NCI-H1105 (cell line): Measurements from ENCODE around the gene RAB15.

Experiments
- DNase-seq: peaks from one replicate; lab custom pipeline; 2025; lab: John Stamatoyannopoulos, UW

Gene RAB15

DNA sequence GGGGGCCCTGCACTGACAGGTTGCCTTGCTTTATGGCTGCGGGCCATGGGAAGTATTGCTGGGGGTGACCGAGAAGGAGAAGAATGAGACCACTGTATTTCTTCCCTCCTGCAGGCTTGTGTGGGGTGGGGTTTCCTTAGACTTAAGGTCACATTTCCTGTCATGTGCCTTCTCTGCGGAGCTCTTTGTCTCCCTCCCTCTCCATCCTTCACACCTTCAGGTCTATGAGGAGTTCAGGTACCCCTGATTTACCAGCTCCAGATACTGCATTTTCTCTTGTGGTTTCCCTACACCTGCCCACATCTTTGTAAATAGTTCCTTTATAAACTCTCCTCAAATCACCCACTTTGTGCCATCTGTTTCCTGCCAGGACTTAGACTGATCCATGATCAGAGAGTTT, 18.2 kb upstream of the RAB15 start:
- DNase-seq = no peak

DNA sequence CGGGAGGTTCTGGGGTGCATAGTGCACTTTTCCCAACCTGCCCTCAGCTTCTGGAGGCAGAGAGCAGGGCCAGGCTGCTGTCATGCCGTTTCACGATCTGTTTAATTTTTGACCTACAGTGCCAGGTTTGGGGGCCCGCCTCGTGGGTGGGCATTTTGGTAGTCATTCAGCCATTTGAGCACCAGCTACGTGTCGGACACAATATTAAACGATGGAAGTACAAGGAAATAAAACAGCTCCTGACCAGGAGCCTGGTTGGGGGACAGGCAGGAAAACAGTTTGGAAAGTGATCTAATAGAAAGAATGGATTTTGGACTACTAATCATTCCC, 15.3 kb upstream of the RAB15 start:
- DNase-seq = no peak

DNA sequence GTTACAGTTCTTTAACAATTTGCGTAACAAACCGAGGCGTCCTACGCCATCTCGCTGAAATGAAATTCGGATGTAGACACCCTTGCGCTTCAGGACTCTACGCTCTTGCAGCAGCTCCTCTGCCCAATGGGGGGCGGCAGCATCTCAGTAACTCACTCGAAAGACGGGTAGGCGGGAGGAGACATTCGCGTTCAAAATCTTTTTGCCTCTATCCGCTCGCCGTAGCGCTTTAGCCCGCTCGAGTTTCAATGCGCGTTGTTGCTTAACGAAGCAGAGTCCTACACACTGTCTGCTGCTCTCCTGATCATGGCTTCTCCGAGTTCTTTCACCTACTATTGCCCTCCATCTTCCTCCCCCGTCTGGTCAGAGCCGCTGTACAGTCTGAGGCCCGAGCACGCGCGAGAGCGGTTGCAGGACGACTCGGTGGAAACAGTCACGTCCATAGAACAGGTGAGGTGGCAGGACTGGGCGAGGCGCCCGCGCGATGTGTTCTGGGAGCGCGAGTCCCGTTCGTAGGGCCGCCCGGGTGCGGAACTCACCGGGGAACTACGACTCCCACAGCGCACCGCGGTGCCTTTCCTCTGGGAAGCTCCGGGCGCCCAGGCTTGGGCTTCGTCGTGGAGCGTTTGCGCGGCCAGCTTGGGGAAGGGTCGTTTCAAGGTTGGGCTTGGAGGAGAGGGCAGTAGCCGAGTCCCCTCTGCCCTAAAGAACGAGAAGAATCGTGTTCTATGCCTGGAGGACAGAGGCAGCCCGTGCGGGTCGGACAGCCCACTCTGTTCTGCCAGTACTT, 14.7 kb upstream of the RAB15 start, which contains the start of gene FNTB:
Gene FNTB, plus strand, starts transcription at position 248 of the 790 bp plus-strand sequence. Its CDS starts 59 bp downstream, at position 307.
- DNase-seq = peak; percentile 94

DNA sequence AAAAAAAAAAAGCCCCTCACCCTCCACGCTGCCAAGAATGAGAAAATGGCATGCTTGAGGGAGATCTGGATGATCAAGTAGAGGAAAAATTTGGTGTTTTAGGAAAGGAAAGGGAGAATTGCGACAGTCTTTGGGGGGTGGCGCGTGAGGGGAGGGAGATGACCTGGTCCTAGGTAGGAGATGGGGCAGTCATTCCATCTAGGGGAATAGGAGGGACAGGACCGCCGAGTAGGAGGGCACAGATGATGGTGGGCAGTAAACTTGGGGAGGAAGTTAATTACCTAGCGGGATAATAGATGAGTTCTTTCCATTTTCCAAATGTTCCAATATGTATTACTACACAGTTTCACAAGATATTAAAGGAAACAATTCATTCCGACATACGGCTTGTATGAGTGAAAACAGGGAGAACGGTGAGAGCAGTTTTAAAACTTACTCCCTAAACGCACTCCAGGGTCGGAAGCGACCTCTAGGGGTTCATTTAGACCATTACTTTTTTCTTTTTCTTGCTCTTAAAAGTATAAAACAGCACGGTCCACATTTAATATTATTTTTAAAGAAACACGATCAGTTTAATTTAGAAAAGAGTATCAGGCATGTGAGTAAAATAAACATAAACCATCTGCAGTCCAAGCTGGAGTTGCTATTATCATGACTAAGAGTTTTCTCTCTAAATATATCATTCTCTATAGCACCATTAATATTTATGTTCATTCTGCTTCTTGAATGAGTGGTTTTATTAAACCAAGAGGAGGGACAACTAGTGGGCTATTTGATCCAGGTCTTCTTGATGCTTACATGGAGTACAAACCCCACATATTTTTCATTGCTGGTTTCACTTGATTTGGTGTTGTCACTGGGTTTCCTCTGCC, 11.5 kb upstream of the RAB15 start:
- peak; percentile 28 for DNase-seq

DNA sequence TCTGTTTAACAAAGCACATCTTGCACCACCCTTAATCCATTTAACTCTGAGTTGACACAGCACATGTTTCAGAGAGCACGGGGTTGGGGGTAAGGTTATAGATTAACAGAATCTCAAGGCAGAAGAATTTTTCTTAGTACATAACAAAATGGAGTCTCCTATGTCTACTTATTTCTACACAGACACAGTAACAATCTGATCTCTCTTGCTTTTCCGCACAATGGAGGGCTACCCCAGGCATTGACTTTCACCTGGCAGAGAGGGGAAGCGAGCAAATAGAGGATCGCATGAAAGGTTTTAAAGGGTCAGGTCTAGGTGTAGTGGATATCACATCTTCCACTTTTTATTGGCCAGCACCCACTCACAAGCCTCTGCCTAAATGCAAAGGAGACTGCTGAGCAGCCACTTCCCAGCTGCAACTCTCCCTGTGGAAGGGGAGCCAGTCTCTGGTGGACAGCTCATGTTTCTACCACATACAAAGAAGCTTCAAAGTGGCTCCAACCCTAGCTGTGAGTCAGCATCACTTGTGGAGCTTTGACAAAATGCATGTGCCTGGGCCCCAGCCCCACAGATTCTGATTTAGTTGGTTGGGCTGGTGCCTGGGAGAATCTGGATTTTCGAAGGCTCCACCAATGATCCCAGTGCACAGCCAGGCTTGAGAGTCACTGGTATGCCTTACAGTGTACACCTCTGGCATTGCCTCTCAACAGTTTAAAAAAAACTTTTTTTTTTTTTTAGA, 7.4 kb upstream of the RAB15 start:
- no peak for DNase-seq

DNA sequence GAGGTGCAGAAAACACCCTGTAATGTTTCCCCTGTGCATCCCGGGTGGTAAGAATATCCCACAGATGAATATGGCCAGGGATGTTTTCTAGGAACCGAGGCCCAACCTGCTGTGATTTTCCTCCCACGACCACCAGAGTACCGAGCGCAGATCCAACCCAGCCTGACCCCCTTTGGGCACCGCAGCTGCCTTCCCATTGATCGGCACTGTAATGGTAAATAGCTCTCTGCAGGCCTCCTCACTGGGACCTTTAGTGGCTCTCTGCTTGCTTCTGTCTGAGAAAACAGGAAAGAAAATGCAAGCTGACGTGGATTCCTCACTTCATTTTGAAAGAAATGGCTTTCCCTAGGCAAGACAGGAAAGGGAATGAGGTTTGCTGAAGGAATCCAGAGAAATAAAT, 2.4 kb upstream of the RAB15 start:
- no peak for DNase-seq

DNA sequence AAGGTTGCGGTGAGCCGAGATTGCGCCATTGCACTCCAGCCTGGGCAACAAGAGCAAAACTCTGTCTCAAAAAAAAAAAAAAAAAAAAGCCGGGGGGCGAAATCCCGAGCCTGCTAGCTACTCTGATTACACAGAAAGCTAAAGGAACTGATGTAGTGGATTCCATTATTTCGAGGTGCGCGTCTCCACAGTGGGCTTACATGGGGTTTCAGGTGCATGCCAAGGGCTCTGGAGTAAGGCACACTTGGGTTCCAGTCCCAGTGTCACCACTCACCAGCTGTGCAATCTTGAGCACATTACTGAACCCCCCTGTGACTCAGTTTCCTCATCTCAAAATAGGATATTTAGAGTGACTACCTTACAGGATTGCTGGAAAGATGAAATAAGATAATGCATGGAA, 1.7 kb upstream of the RAB15 start:
- DNase-seq = no peak

DNA sequence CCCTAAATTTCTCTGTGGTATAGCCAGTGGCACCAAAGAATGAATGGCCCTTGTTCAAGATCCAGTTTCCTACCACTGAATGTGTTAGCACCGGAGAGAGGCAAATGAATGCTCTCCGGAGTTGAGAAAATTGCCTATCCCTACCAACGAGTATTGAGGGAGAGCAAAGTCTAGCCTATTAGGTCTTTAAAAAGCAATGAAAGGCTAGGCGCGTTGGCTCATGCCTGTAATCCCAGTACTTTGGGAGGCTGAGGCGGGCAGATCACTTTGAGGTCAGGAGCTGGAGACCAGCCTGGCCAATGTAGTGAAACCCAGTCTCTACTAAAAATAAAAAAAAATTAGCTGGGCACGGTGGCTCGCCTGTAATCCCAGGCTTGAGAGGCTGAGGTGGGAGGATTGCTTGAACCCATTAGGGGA, 898 bp upstream of the RAB15 start:
- DNase-seq = no peak

DNA sequence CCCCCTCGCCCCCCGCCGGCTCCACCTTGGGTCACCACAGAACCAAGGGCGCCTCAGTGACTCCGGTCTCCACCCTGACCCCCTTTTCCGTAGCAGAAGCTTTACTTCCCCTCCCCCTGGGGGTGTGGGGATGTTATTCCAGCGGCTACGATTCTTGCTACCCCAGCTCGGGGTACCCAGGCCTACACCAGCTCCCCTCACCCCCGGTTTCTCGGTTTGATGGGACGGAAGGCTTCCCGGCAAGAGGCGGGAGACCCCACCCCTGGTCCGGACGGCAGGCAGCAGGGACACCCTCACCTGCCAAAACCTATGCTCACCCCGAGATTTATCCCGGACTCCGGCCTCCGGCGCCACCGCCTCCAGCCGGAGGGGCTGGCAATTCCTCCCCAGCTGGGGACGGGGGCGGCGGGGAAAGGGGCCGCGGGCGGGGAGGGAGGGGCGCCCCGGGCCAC, 619 bp downstream of the RAB15 start:
- DNase-seq = no peak

DNA sequence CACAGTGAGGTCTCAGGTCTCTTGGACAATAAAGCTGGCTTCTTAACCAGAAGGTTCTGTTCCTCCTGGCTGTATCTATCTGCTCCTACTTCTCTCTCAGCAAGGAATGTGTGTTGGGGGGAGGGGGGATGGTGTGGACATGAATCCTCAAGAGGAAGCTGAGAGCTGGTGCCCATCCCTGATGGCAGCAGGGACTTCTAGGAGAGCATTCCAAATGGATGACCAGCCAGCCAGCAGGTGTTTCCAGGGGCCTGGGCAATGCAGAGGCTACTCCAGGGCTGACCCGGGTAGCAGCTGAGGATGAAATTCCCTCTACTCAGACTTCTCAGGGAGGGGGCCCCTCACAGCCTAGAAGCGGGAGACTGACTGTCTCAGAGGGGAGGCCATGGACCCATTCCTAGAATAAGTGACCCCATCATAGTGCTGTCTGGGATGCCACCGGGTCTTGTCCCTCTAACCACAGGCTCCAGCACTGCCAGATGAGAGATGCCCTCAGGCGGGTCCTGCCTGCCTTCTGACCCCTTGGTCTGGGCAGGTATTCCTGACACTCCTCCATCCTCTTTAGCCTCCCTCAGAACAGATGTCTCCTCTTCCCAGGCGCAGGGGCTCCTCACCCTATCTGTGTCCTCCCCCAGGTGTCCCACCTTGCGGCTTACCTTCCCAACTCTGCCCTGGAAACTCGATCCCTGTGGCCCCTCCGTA, 1.2 kb downstream of the RAB15 start:
- DNase-seq = no peak

DNA sequence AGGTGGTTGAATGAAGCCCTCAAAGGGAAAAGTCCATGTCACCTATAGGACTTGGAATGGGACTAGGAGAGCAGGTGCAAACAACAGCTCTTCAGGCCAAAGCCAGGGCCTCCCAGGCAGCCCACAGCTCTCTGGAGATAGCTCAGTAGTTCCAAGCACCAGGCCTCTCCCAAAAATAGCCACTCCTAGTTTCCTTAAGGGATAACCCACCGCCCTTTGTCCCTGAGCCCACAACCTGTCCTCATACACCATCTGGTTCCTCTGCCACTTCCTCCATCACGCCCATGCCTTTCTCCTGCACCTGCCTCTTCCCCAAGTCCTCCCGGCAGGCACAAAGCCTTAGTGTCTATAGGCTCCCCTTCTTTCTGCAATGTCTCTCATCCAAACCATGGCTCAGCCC, 2.1 kb downstream of the RAB15 start:
- no peak for DNase-seq

DNA sequence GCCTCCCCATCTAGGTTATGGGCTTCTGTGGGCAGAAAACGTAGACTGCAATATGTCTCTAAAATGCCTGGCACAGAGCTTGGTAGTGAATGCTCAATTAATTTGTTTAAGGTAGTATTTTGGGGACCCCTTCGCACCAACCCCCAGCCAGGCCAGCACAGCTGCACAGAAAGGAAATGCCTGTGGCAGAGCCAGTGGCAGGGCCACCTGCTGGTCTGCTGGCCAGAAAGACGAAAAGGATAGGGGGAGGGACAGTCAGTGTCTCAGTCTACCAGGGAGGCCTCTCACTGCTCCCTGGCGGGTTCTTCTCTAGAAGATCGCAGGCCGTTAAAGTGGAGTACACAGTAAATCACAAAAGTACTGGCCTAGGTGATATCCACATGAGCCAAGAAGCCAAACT, 3.5 kb downstream of the RAB15 start:
- no peak for DNase-seq

DNA sequence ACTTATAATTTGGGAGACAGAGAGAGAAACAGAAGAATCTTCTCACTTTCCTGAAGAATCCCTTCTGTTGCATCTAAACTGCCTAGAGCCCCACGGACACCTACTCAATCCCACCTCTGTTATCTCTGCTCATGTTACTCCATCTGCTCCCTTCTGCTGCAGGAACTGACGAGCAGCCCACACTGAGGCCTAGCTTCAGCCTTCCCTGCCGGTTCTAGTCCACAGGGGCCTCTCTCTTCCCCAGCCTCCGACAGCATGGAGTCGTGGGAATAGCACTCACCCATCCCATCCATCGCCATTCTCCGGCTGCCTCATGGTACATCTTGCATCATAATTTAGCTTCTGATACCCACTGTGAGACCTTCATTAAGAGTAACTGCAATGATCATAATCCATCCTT, 4.0 kb downstream of the RAB15 start:
- DNase-seq = no peak

DNA sequence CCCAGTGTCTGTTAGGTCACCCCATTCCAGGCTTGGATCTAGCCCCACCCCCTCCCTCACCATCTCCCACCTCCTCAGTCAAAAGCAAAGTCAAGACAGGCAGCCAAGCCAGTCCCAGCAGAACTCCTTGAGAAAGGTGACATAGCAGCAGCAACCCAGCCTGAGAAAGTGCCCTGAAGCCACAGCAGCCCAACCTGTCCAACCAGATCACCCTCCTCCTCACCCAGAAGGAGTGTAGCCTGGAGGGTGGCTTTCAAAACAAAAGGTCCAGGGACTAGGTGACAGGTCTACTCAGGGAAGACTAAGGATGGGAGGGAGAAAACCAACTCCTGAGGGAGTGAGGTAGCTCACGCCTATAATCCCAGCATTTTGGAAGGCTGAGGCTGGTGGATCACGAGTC, 5.2 kb downstream of the RAB15 start:
- no peak for DNase-seq

DNA sequence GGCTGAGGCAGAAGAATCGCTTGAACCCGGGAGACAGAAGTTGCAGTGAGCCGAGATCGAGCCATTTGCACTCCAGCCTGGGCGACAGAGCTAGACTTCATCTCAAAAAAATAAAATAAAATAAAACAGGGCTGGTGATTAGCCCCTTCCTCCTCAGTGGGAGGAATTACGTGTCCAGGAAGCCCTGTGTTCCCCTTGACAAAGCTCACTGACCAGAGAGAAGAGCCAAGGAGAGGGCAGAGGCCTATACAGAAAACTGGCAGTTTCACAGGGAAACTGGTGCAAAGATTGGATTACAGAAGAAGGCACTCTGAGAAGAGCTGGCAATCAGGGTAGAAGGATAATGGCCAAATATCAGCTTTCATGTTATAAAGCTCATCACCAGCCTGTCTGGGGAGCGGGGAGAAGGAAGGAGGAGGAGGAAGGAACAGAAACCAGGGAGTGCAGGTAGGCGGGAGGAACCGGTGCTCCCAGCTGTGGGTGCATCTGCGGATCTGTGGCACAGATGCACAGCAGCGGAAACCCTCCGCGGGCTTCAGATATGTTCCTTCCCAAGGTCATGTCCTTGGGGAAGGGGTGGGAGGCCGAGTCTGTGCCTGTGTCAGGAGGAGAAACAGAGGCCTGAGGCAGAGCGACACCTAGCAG, 6.7 kb downstream of the RAB15 start:
- no peak for DNase-seq

DNA sequence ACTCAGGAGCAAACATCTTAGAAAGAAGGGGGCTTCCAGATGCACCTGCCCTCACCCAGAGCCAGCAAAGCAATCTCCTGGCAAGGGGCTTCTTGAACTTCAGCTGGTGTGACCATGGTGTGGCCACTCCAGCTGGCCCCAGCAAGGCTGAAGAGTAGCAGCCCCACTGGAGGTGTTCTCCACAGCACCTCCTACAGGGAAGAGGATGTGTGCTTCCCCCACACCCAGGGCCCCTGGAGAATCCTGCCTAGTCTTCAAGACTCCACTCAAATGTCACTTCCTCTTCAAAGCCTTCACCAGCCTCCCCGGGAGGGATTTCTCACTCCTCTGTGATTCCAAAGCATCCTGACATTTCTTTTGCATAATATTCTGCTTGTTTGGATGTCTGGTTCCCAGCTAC, 8.5 kb downstream of the RAB15 start:
- DNase-seq = no peak

DNA sequence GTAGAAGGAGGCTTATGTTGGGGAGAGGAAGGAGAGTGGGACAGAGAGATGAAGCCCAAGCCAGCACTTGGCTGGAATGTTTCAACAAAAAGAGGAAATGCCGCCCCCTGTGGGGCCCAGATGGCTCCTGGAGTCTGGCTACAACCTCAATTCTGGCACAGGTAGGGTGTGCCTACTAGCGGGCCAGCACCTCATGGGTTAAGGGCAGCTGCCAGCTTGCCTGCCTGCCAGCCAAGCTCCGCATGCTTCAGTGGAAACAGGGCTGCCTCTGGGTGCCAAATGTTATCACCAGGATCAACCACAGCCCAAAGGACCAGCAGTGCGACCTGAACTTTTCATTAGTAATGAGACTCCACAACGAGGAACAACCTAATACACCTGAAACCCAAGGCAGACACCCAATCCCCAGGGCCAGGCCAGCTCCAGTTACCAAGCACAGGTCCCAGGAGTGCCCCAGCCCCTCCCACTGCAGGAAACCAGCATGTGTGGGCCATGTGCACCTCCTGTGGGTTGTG, 11.3 kb downstream of the RAB15 start:
- no peak for DNase-seq

DNA sequence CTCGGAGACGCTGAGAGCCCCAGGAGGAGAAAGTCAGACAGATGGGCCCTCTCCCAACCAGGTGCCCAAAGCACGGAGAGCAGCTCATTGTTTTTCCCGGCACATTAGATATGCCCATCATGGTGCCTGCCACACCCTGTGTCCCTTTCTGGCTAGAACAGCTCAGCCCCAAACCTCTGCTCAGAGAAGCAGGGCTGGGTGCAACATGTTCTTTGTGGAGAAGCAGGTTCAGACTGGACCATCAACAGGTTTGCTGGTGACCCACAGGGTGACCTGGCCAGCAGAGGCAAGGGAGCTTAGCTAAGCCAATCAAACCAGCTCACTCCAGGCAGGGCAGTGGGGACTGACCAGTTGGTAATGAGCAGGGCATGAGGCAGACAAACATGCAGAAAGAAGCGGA, 13.4 kb downstream of the RAB15 start:
- DNase-seq = no peak

DNA sequence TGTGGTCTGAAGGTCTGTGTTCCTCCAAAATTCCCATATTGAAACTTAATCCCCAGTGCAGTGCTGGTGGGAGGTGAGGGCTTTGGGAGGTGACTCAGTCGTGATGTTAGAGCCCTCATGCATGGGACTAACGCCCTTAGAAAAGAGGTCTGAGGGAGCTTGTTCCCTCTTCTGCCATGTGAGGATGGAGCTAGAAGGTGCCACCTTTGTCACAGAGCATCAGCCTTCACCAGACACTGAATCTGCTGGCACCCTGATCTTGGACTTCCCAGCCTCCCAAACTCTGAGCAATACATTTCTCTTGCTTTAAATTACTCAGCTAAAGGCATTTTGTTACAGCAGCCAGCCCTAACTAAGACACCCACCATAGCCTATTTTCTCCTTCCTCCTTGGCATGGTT, 13.9 kb downstream of the RAB15 start:
- no peak for DNase-seq

DNA sequence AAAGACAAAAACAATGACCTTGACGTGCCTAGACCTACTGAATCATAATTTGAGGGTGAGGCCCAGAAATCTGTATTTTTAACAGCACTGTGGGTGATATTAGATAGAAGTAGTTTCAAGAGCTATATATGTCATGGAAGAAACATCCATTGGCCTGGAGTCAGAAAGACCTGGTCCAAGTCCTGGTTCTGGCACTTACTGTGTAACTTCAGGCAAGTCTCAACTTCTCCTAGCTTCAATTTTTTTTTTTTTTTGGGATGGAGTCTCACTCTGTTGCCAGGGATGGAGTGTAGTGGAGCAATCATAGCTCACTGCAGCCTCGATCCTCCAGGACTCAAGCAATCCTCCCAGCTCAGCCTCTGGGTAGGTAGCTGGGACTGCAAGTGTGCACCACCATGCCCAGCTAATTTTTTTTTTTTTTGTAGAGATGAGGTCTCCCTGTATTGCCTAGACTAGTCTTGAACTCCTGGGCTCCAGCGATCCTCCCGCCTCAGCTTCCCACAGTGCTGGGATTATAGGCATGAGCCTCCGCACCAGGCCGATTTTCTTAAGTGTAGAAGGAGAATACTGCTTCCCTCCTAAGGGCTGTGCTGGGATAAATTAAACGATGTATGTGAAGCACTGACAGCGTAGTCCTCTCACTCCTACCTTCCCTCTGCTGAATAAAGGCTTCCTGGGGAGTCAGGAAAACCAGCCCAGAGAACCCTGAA, 15.3 kb downstream of the RAB15 start:
- no peak for DNase-seq

DNA sequence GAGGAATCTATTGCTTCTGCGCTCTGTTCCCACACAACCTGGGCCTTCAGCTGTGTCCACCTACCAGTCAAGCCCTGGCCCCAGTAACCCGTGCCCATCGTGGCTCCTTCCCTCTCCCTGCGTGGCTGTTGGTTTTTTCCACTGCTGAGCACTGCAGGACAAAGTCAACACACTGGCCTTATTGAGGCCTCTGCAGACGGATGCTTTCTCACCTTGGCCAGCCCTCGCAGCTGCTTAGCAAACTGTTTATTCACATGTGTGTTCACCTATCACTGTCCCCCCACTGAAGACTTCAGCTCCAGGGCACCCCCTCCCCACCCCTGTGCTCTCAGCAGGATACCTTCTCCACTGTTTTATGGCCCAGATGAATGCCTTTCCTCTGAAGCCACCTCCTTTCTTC, 16.8 kb downstream of the RAB15 start:
- no peak for DNase-seq
